AG04449 (cell line): ENCODE data around the gene UBE3D.

Experiments
- CTCF ChIA-PET: fragments of 350-600 bp; formaldehyde crosslinking; extraction: SDS; loops from one replicate; lab custom pipeline; 2021; ENCODE audit warnings: antibody characterized with exemption; lab: Yijun Ruan, JAX
- POLR2A ChIA-PET: fragments of 400-600, 350-600 bp; formaldehyde crosslinking; extraction: SDS; loops from one replicate; lab custom pipeline; 2020; ENCODE audit warnings: antibody characterized with exemption, inconsistent platforms; lab: Yijun Ruan, JAX
- DNase-seq: peaks from one replicate; pipeline ENCODE4 v3.0.0-alpha.2; 2010; ENCODE audit warnings: low read depth, low spot score
- H3K4me3 ChIP-seq: 2 replicates; pipeline ENCODE4 v1.5.1; 2011; ENCODE audit warnings: low read depth, mild to moderate bottlenecking, control low read depth, low read length
- CTCF ChIP-seq: IDR thresholded peaks from one replicate; pipeline ENCODE4 v1.5.1; 2011; ENCODE audit warnings: mild to moderate bottlenecking, moderate library complexity, low read length, control low read depth, inconsistent platforms; ENCODE audit not compliant: insufficient read depth; ENCODE audit errors: missing control alignments

UBE3D gene

GRCh38 chr6:82875573-82876185 lies 190.0 kb downstream of the UBE3D start:
- no peak for DNase-seq
- TF ChIP-seq CTCF, result no peak
- H3K4me3 ChIP-seq, result no peak overlapping the region
- POLR2A ChIA-PET, result no interaction called here
- CTCF ChIA-PET, result no interaction called here

- no peak overlapping the region for H3K4me3 ChIP-seq
- ChIA-PET CTCF (no interaction called here), POLR2A (no interaction called here)
- no peak for TF ChIP-seq CTCF
- DNase-seq, result no peak
Observed at GRCh38 chr6:82874867-82875266, 190.8 kb downstream of the UBE3D start.

- ChIA-PET CTCF (no interaction called here), POLR2A (no interaction called here)
- TF ChIP-seq CTCF, result no peak
- DNase-seq, result no peak
- H3K4me3 ChIP-seq, result no peak overlapping the region
Observed at GRCh38 chr6:82872185-82872584, 193.5 kb downstream of the UBE3D start.

GRCh38 chr6:82870582-82871172 lies 195.0 kb downstream of the UBE3D start:
- no peak for TF ChIP-seq CTCF
- no peak for DNase-seq
- CTCF ChIA-PET, result no interaction called here
- H3K4me3 ChIP-seq, result no peak overlapping the region
- POLR2A ChIA-PET, result no interaction called here

GRCh38 chr6:82869493-82869892 lies 196.1 kb downstream of the UBE3D start:
- TF ChIP-seq CTCF, result no peak
- ChIA-PET POLR2A (no interaction called here), CTCF (no interaction called here)
- DNase-seq, result no peak
- H3K4me3 ChIP-seq, result no peak overlapping the region

GRCh38 chr6:82867946-82868345 lies 197.7 kb downstream of the UBE3D start:
- ChIA-PET CTCF (no interaction called here), POLR2A (no interaction called here)
- TF ChIP-seq CTCF, result no peak
- no peak for DNase-seq
- H3K4me3 ChIP-seq, result no peak overlapping the region
